ENCODE results near the gene ENDOV.

ENDOV gene

DNA sequence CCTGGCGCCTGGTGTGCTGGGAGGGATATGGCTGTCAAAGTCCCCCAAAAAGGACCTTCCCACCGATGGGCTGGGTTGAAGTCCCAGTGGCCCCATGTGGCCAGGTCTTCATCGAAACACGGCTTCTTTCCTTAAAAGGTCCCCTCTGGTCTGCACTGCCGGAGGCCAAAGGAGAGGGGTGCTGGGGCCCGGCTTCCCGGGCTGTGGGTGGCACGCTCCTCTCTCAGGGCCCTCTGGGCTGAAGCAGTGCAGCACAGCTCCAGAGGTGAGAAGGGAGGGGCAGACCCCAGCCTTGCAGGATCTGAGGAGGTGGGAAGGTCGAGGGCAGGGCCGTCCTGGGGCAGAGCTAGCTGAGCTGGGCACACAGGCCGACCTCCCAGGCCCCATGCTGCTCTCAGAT is 54.7 kb downstream of the ENDOV start:
- no peak for TF ChIP-seq POLR2A (IDR thresholded peaks at IDR 0.05; ENCODE audit: low read depth, low read length)
- TF ChIP-seq TAF1 (IDR thresholded peaks at IDR 0.05; ENCODE audit: low read depth, low read length), result no peak
- TF ChIP-seq SPI1 (IDR thresholded peaks at IDR 0.05; ENCODE audit: low read depth, low read length), result no peak
- no peak for TF ChIP-seq PAX5 (IDR thresholded peaks at IDR 0.05; ENCODE audit: insufficient read depth, low read length, severe bottlenecking)
- TF ChIP-seq POU2F2 (IDR thresholded peaks at IDR 0.05; ENCODE audit: low read depth, low read length), result no peak
- no peak for DNase-seq (ENCODE audit: insufficient read length, low spot score)
- FAIRE-seq, result no peak

DNA sequence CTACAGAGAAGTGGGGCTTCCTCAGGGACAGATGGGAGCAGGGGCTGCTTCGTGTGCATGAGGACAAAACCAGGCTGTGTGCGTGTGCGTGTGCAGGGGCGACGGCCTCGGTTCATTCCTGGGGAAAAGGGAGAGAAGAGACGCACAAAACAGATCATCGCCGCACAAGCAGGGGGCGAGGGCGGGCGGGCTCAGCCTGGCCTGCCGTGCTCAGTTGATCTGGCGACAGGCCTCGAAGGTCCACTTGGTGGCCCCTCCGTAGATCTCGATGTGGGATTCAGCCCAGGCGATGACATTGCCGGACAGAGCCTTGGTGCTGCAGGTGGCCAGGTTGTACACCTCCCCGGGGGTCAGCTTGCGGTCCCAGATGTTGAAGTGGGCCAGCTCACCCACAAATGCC is 55.6 kb downstream of the ENDOV start:
- FAIRE-seq, result no peak
- TF ChIP-seq POLR2A (IDR thresholded peaks at IDR 0.05; ENCODE audit: low read depth, low read length) (no peak), SPI1 (IDR thresholded peaks at IDR 0.05; ENCODE audit: low read depth, low read length) (no peak), PAX5 (IDR thresholded peaks at IDR 0.05; ENCODE audit: insufficient read depth, low read length, severe bottlenecking) (no peak), POU2F2 (IDR thresholded peaks at IDR 0.05; ENCODE audit: low read depth, low read length) (no peak), TAF1 (IDR thresholded peaks at IDR 0.05; ENCODE audit: low read depth, low read length) (no peak), POLR2AphosphoS5 (IDR thresholded peaks at IDR 0.05; ENCODE audit: low read depth, low read length) (no peak)
- DNase-seq (ENCODE audit: insufficient read length, low spot score), result no peak

DNA sequence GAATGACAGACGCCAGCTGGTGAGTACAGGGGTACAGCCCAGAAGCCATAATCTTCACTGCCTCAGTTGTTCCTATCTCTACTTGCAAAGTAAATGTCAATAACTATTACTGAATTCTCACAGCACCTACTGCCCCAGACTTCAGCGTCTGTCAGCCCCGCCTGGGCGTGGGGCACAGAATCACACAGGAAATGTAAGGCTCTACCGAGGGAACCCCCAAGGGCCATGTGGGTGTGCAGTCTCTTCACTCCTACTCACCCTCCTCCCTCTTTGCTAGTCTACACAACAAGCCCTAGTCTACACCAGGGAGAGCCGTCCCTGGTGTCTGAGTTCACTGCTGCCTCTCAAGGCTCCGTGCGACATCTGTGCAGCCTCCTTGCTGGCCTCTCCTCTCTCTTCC is 57.0 kb downstream of the ENDOV start:
- DNase-seq (ENCODE audit: insufficient read length, low spot score) (no peak), FAIRE-seq (no peak)
- no peak for TF ChIP-seq PAX5 (IDR thresholded peaks at IDR 0.05; ENCODE audit: insufficient read depth, low read length, severe bottlenecking)
- TF ChIP-seq SPI1 (IDR thresholded peaks at IDR 0.05; ENCODE audit: low read depth, low read length), result no peak
- TF ChIP-seq POU2F2 (IDR thresholded peaks at IDR 0.05; ENCODE audit: low read depth, low read length), result no peak
- TF ChIP-seq POLR2A (IDR thresholded peaks at IDR 0.05; ENCODE audit: low read depth, low read length), result no peak
- TF ChIP-seq POLR2AphosphoS5 (IDR thresholded peaks at IDR 0.05; ENCODE audit: low read depth, low read length), result no peak
- no peak for TF ChIP-seq TAF1 (IDR thresholded peaks at IDR 0.05; ENCODE audit: low read depth, low read length)

DNA sequence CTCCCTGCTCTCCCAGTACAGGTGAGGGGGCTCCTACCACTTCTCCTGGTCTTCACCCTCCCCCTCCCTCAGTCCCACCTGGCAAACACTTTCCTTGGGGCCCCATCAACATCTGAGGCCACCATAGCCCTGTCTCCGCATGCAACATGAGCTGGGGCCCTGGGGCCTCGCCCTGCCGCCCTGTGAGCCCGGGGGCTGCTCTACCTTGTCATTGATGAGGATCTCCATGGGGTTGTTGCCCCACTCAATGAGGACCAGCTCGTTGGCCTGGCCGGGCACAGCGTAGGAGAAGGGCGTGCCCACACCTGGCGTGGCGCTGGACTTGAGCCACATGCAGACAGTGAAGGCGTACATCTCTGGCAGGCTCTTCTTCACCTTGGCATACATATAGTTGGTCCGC is 58.0 kb downstream of the ENDOV start:
- FAIRE-seq (no peak), DNase-seq (ENCODE audit: insufficient read length, low spot score) (no peak)
- no peak for TF ChIP-seq POLR2A (IDR thresholded peaks at IDR 0.05; ENCODE audit: low read depth, low read length)
- TF ChIP-seq SPI1 (IDR thresholded peaks at IDR 0.05; ENCODE audit: low read depth, low read length), result no peak
- TF ChIP-seq TAF1 (IDR thresholded peaks at IDR 0.05; ENCODE audit: low read depth, low read length), result no peak
- TF ChIP-seq POU2F2 (IDR thresholded peaks at IDR 0.05; ENCODE audit: low read depth, low read length), result no peak
- TF ChIP-seq PAX5 (IDR thresholded peaks at IDR 0.05; ENCODE audit: insufficient read depth, low read length, severe bottlenecking), result no peak
- no peak for TF ChIP-seq POLR2AphosphoS5 (IDR thresholded peaks at IDR 0.05; ENCODE audit: low read depth, low read length)

DNA sequence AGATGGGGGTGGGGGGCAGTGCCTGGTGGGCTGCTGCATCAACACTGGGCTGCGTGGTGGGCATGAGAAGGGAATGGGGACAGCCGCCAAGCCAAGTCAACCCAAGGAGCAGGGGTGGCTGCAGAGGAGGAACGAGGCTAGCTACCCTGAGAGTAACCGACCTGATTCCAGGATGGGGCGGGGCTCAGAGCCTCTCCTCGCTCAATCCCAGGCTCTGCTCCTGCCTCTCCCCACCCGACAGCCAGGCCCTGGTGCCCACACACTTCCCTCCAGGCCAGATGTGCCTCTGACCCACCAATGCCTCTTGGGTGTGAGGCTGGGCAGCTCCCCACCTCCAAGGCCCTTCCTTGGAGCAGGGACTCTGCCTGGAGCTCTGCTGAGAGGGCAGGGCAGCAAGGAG is 58.7 kb downstream of the ENDOV start:
- no peak for DNase-seq (ENCODE audit: insufficient read length, low spot score)
- FAIRE-seq, result no peak
- TF ChIP-seq POLR2A (IDR thresholded peaks at IDR 0.05; ENCODE audit: low read depth, low read length), result no peak
- TF ChIP-seq SPI1 (IDR thresholded peaks at IDR 0.05; ENCODE audit: low read depth, low read length), result no peak
- no peak for TF ChIP-seq POU2F2 (IDR thresholded peaks at IDR 0.05; ENCODE audit: low read depth, low read length)
- no peak for TF ChIP-seq PAX5 (IDR thresholded peaks at IDR 0.05; ENCODE audit: insufficient read depth, low read length, severe bottlenecking)
- no peak for TF ChIP-seq TAF1 (IDR thresholded peaks at IDR 0.05; ENCODE audit: low read depth, low read length)
- no peak for TF ChIP-seq POLR2AphosphoS5 (IDR thresholded peaks at IDR 0.05; ENCODE audit: low read depth, low read length)

DNA sequence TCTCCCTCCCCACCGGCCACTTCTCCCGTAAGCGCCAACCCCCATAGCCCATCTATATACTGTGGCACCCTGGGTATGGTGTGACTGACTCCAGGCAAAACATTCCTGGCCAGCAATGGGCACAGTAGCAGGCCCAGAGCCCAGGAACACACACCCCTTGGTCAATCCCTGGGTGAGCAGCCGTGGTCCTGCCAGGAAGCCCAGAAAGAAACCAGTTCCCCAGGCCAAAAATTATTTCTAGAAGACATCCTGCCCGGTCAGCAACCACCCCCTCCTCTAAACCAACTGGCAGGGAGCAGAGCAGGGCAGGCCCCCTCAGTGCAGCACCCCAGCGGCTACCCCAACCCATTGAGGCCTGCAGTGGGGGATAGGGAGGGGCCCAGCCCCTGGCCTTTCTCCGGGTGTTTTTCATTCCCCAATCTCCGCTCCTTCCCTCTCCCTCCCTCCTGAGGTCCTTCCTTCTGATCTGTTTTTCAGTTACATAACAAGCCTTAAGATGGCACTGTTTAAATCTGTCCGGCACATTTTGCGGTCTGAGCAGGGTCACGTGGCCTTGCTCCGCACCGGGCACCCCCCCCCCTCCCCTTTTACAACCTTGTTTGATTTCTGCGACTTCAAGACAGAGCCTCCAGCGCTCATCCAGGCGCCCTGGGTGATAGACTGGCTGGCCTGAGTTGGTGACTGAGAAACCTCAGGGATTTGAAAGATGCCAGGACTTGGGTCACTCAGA is 59.4 kb downstream of the ENDOV start:
- DNase-seq (ENCODE audit: insufficient read length, low spot score) (no peak), FAIRE-seq (no peak)
- TF ChIP-seq POU2F2 (IDR thresholded peaks at IDR 0.05; ENCODE audit: low read depth, low read length) (no peak), TAF1 (IDR thresholded peaks at IDR 0.05; ENCODE audit: low read depth, low read length) (no peak), PAX5 (IDR thresholded peaks at IDR 0.05; ENCODE audit: insufficient read depth, low read length, severe bottlenecking) (no peak), SPI1 (IDR thresholded peaks at IDR 0.05; ENCODE audit: low read depth, low read length) (no peak), POLR2A (IDR thresholded peaks at IDR 0.05; ENCODE audit: low read depth, low read length) (no peak)

DNA sequence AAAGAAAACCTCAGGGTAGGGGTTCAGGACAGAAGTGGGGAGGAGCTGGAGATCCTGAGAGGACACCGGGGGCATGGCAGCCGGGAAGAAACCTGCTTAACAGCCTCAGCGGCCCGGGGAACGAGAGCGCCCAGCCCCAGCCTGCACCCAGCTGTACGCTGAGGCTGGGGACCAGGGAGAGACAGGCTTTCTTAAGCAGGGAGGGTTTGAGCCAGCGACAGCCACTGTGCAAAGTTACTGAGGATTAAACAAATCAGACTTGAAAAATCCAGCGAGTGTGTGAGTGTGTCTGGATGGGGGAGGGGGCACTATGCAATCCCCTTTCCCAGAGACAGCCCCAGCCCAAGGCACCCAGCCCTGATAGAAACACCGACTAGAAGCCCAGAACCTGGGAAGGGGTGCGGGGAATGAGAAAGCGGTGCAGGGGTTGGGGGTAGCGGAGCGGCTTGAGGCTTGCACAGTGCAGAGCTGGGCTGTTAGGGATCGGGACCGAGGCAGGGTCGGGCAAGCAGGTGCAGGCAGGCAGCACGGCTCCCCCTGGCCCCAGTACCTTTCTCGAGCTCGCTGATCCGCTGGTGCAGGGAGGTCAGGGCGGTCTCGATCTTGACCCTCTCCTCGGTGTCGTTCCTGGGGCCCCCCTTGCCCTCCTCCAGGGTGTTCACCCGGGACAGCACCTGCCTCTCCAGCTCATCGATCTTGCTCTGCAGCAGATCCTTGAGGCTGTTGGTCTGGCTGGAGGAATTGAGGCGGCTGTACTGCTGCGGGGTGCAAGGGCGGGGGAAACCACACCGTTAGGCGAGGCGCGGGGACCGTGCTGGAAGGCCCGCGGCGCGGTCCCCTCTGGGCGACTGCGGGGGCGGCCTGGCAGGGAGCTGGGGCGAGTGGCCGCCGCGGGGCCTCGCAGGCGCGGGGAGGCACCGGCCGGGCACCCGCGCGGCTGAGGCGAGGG is 60.3 kb downstream of the ENDOV start:
- FAIRE-seq (no peak), DNase-seq (ENCODE audit: insufficient read length, low spot score) (no peak)
- no peak for TF ChIP-seq PAX5 (IDR thresholded peaks at IDR 0.05; ENCODE audit: insufficient read depth, low read length, severe bottlenecking)

DNA sequence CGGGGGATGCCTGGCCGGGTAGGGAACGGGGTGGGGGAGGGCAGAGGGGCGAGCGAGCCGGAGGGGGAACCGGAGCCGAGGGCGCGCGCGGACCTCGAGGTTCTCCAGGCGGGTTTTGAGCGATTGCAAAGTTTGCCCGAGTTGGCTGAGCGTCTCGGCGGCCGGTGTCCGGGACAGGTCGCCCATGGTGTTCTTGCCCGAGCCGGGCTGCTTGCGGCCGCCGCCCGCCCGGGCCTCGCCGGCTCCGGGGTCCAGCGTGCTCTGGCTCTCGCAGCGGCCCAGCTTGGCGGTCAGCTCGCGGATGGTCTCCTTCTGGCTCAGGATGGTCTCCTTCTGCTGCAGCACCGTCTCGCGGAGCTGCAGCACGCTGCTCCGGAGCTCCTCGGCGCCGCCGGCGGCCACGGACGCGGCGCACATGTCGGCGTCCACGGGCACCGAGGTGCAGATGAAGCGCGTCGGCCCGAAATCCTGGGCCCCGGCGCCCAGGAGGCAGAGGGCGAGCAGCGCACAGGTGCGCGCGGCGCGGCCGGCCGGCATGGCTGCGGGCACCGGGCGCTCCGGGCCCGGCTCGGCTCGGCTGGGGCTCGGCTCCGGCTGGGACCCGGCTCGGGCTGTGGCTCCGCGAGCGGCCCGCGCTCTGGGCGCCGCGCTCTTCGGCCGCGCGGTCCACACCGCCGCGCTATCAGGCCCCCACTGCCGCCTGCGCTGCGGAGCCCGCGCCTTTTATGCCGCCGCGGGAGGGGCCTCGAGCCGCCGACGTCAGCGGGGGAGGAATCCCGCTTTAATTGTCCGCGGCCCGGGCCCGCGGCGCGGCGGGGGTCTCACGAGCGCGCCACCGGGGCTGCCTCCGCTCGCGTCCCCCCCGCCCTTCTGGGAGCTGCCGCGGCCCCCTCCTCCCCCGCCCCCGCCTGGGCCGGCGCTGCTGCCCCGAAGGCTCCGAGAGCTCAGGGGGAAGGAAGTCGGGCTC is 61.2 kb downstream of the ENDOV start, which contains the start of gene NPTX1:
Gene NPTX1 (minus strand): TSS at position 698 of the 967 bp plus-strand sequence. CDS start 161 bp downstream, at position 537.
- DNase-seq (ENCODE audit: insufficient read length, low spot score) (no peak), FAIRE-seq (no peak)
- TF ChIP-seq PAX5 (IDR thresholded peaks at IDR 0.05; ENCODE audit: insufficient read depth, low read length, severe bottlenecking), result no peak
- TF ChIP-seq POLR2A (IDR thresholded peaks at IDR 0.05; ENCODE audit: low read depth, low read length), result no peak
- TF ChIP-seq TAF1 (IDR thresholded peaks at IDR 0.05; ENCODE audit: low read depth, low read length), result no peak
- TF ChIP-seq SPI1 (IDR thresholded peaks at IDR 0.05; ENCODE audit: low read depth, low read length), result no peak
- TF ChIP-seq POLR2AphosphoS5 (IDR thresholded peaks at IDR 0.05; ENCODE audit: low read depth, low read length), result no peak

Data from GM12891 (cell line).